Neural progenitor cell (in vitro differentiated cells): ENCODE data around the gene GULP1.

Experiments
- CTCF ChIP-seq: fragments of 200-600 bp; sonication (generic); IDR thresholded peaks from 2 replicates; pipeline ENCODE4 v1.5.1; 2017; ENCODE audit warnings: antibody characterized with exemption, mild to moderate bottlenecking
- EZH2 ChIP-seq: fragments of 200-600 bp; sonication (generic); IDR thresholded peaks from 2 replicates; pipeline ENCODE4 v1.6.1; 2017; ENCODE audit warnings: antibody characterized with exemption, mild to moderate bottlenecking, moderate library complexity
- EZH2phosphoT487 ChIP-seq: fragments of 200-600 bp; sonication (generic); IDR thresholded peaks from 2 replicates; pipeline ENCODE4 v1.6.1; 2017; ENCODE audit warnings: antibody characterized with exemption

GRCh38 chr2:188434018-188434417, 142.3 kb downstream of the GULP1 start:
- TF ChIP-seq CTCF (no peak), EZH2 (no peak), EZH2phosphoT487 (no peak)
